ENCODE data around the gene MACF1.

MACF1 gene

GRCh38 chr1:39391691-39392679, 187.5 kb downstream of the MACF1 start:
- peaks cover 0 to 37% (median 0%) of the 10 kb centered on the region in 11 experiments; a peak in 5 of 22 replicates for H4K20me1 ChIP-seq
- H3K27ac ChIP-seq = peak overlapping the region in 10 of 11 experiments; percentile 19 to 62 (median 40); a peak in 17 of 22 replicates
- peaks cover 42 to 81% (median 57%) of the 10 kb centered on the region in 11 experiments for H3K36me3 ChIP-seq
- peaks cover 47 to 72% (median 55%) of the 10 kb centered on the region in 10 experiments for H3K4me1 ChIP-seq
- no peak for TF ChIP-seq Cebpa-rat (IDR thresholded peaks at IDR 0.05)
- H3K4me2 ChIP-seq = peak overlapping the region in 8 of 11 experiments; percentile 13 to 87 (median 33); a peak in 15 of 22 replicates
- H3K9me3 ChIP-seq (replicated peaks in 1 of 11) = no peaks in the 10 kb centered on the region
- H3K27me3 ChIP-seq = no peaks in the 10 kb centered on the region
- H3K9ac ChIP-seq = peak overlapping the region in 3 of 11 experiments; percentile 3 to 51 (median 39); a peak in 3 of 22 replicates
- H3K4me3 ChIP-seq = no peak overlapping the region

- Histone ChIP-seq H3K4me2 (peak overlapping the region in 9 of 11 experiments; percentile 13 to 91 (median 77); a peak in 14 of 22 replicates), H3K27ac (peak overlapping the region; percentile 23 to 95 (median 62); a peak in 17 of 22 replicates)
Observed at GRCh38 chr1:39392851-39393573, 188.5 kb downstream of the MACF1 start.

GRCh38 chr1:39393645-39394044, 189.2 kb downstream of the MACF1 start:
- Histone ChIP-seq H4K20me1 (peaks cover 0 to 30% (median 0%) of the 10 kb centered on the region in 11 experiments; a peak in 5 of 22 replicates), H3K27ac (peak overlapping the region in 6 of 11 experiments; percentile 26 to 95 (median 90); a peak in 10 of 22 replicates), H3K4me1 (peaks cover 64 to 87% (median 71%) of the 10 kb centered on the region in 10 experiments), H3K9me3 (replicated peaks in 1 of 11) (no peaks in the 10 kb centered on the region), H3K27me3 (no peaks in the 10 kb centered on the region), H3K4me3 (no peak overlapping the region), H3K4me2 (peak overlapping the region; percentile 17 to 96 (median 88); a peak in 18 of 22 replicates), H3K9ac (peak overlapping the region in 1 of 11 experiments; percentile 14; a peak in 1 of 22 replicates), H3K36me3 (peaks cover 26 to 66% (median 40%) of the 10 kb centered on the region in 11 experiments)
- TF ChIP-seq Cebpa-rat (IDR thresholded peaks at IDR 0.05) = no peak

More at GRCh38 chr1:39392851-39393573, 188.5 kb downstream of the MACF1 start:
- Histone ChIP-seq H3K4me1 (peaks cover 58 to 82% (median 65%) of the 10 kb centered on the region in 10 experiments), H3K4me3 (no peak overlapping the region), H3K9ac (peak overlapping the region in 3 of 11 experiments; percentile 3 to 51 (median 39); a peak in 3 of 22 replicates), H3K36me3 (peaks cover 32 to 72% (median 47%) of the 10 kb centered on the region in 11 experiments), H4K20me1 (peaks cover 0 to 35% (median 0%) of the 10 kb centered on the region in 11 experiments; a peak in 5 of 22 replicates), H3K27me3 (no peaks in the 10 kb centered on the region), H3K9me3 (replicated peaks in 1 of 11) (no peaks in the 10 kb centered on the region)
- no peak for TF ChIP-seq Cebpa-rat (IDR thresholded peaks at IDR 0.05)

GRCh38 chr1:39394059-39394458, 189.6 kb downstream of the MACF1 start:
- H3K27ac ChIP-seq = peak overlapping the region in 9 of 11 experiments; percentile 40 to 95 (median 88); a peak in 15 of 22 replicates
- no peak for TF ChIP-seq Cebpa-rat (IDR thresholded peaks at IDR 0.05)
- H4K20me1 ChIP-seq = peaks cover 0 to 30% (median 0%) of the 10 kb centered on the region in 11 experiments; a peak in 5 of 22 replicates
- no peaks in the 10 kb centered on the region for H3K27me3 ChIP-seq
- peaks cover 68 to 91% (median 75%) of the 10 kb centered on the region in 10 experiments for H3K4me1 ChIP-seq
- H3K36me3 ChIP-seq = peaks cover 22 to 62% (median 36%) of the 10 kb centered on the region in 11 experiments
- peak overlapping the region in 3 of 11 experiments; percentile 14 to 63 (median 61); a peak in 2 of 22 replicates for H3K9ac ChIP-seq
- no peak overlapping the region for H3K4me3 ChIP-seq
- peak overlapping the region; percentile 75 to 96 (median 91) for H3K4me2 ChIP-seq
- no peaks in the 10 kb centered on the region for H3K9me3 ChIP-seq (replicated peaks in 1 of 11)

GRCh38 chr1:39394598-39394997, 190.1 kb downstream of the MACF1 start:
- Histone ChIP-seq H3K4me2 (peak overlapping the region; percentile 75 to 96 (median 91)), H3K9me3 (replicated peaks in 1 of 11) (no peaks in the 10 kb centered on the region), H4K20me1 (peaks cover 0 to 30% (median 0%) of the 10 kb centered on the region in 11 experiments; a peak in 5 of 22 replicates), H3K4me1 (peaks cover 74 to 96% (median 80%) of the 10 kb centered on the region in 10 experiments), H3K27me3 (no peaks in the 10 kb centered on the region), H3K4me3 (no peak overlapping the region), H3K9ac (peak overlapping the region in 3 of 11 experiments; percentile 21 to 63 (median 61); a peak in 1 of 22 replicates), H3K36me3 (peaks cover 17 to 56% (median 31%) of the 10 kb centered on the region in 11 experiments), H3K27ac (peak overlapping the region in 10 of 11 experiments; percentile 9 to 95 (median 88); a peak in 17 of 22 replicates)
- no peak for TF ChIP-seq Cebpa-rat (IDR thresholded peaks at IDR 0.05)

GRCh38 chr1:39395357-39395831, 190.9 kb downstream of the MACF1 start:
- Histone ChIP-seq H3K4me3 (peak overlapping the region in 3 of 10 experiments; percentile 5 to 29 (median 14); a peak in 3 of 20 replicates), H3K27ac (peak overlapping the region; percentile 34 to 95 (median 87); a peak in 21 of 22 replicates), H3K9ac (peak overlapping the region; percentile 12 to 71 (median 59); a peak in 18 of 22 replicates), H3K27me3 (no peaks in the 10 kb centered on the region), H3K4me1 (peaks cover 82 to 99% (median 88%) of the 10 kb centered on the region in 10 experiments), H3K4me2 (peak overlapping the region; percentile 75 to 96 (median 91)), H3K9me3 (replicated peaks in 1 of 11) (no peaks in the 10 kb centered on the region), H3K36me3 (peaks cover 9 to 49% (median 23%) of the 10 kb centered on the region in 11 experiments; a peak in 21 of 22 replicates), H4K20me1 (peaks cover 0 to 23% (median 0%) of the 10 kb centered on the region in 11 experiments; a peak in 5 of 22 replicates)
- no peak for TF ChIP-seq Cebpa-rat (IDR thresholded peaks at IDR 0.05)

GRCh38 chr1:39396671-39397070, 192.2 kb downstream of the MACF1 start:
- H3K4me3 ChIP-seq = no peak overlapping the region
- H4K20me1 ChIP-seq = peaks cover 0 to 11% (median 0%) of the 10 kb centered on the region in 11 experiments; a peak in 5 of 22 replicates
- H3K27me3 ChIP-seq = no peaks in the 10 kb centered on the region
- H3K27ac ChIP-seq = peak overlapping the region; percentile 65 to 95 (median 87); a peak in 20 of 22 replicates
- TF ChIP-seq Cebpa-rat (IDR thresholded peaks at IDR 0.05) = no peak
- no peaks in the 10 kb centered on the region for H3K9me3 ChIP-seq (replicated peaks in 1 of 11)
- peaks cover 81 to 100% (median 92%) of the 10 kb centered on the region in 10 experiments for H3K4me1 ChIP-seq
- peak overlapping the region in 1 of 11 experiments; percentile 83; a peak in 1 of 22 replicates for H3K9ac ChIP-seq
- peak overlapping the region; percentile 75 to 96 (median 91) for H3K4me2 ChIP-seq
- peaks cover 6 to 50% (median 23%) of the 10 kb centered on the region in 11 experiments; a peak in 14 of 22 replicates for H3K36me3 ChIP-seq

Measured in BLaER1 treated with 17β-estradiol and CSF1 and Interleukin-3, amounts not matched to agents 10 nM and 100 nM (cell line).